KMS-11 (cell line): ENCODE results near the gene SCMH1.

Source experiments
- H2AFZ ChIP-seq: fragments of 200-600 bp; sonication (generic); 2 replicates; pipeline ENCODE4 v1.6.1; 2016; ENCODE audit warnings: antibody characterized with exemption, mixed run types, low read depth
- H3K27ac ChIP-seq: fragments of 200-600 bp; sonication (generic); 2 replicates; pipeline ENCODE4 v1.6.1; 2016; ENCODE audit warnings: mild to moderate bottlenecking, mixed run types
- H3K27me3 ChIP-seq: fragments of 200-600 bp; sonication (generic); 2 replicates; pipeline ENCODE4 v1.6.1; 2017; ENCODE audit warnings: mild to moderate bottlenecking, low read depth, mixed run types, moderate library complexity; ENCODE audit not compliant: insufficient read depth
- H3K36me3 ChIP-seq: fragments of 200-600 bp; sonication (generic); 2 replicates; pipeline ENCODE4 v1.6.1; 2017; ENCODE audit warnings: mild to moderate bottlenecking, mixed run types; ENCODE audit not compliant: insufficient read depth
- H3K4me1 ChIP-seq: fragments of 200-600 bp; sonication (generic); 2 replicates; pipeline ENCODE4 v1.6.1; 2016; ENCODE audit warnings: mild to moderate bottlenecking, low read depth, mixed run types; ENCODE audit not compliant: poor library complexity, severe bottlenecking
- H3K4me2 ChIP-seq: fragments of 200-600 bp; sonication (generic); 2 replicates; pipeline ENCODE4 v1.7.0; 2016; ENCODE audit warnings: mild to moderate bottlenecking, mixed run types
- H3K4me3 ChIP-seq: fragments of 200-600 bp; sonication (generic); IDR thresholded peaks from 2 replicates; pipeline ENCODE4 v1.6.1; 2017; ENCODE audit warnings: low read depth, low read length, mixed read lengths; ENCODE audit not compliant: insufficient read depth
- H3K79me2 ChIP-seq: fragments of 200-600 bp; sonication (generic); 2 replicates; pipeline ENCODE4 v1.6.1; 2016; ENCODE audit warnings: low read depth, mixed run types; ENCODE audit not compliant: insufficient read depth
- H3K9ac ChIP-seq: fragments of 200-600 bp; sonication (generic); 2 replicates; pipeline ENCODE4 v1.6.1; 2016; ENCODE audit warnings: mild to moderate bottlenecking, mixed run types
- H4K20me1 ChIP-seq: fragments of 200-600 bp; sonication (generic); 2 replicates; pipeline ENCODE4 v1.6.1; 2016; ENCODE audit warnings: mild to moderate bottlenecking, mixed run types; ENCODE audit not compliant: insufficient read depth
- CTCF ChIP-seq: fragments of 200-600 bp; sonication (generic); conservative IDR thresholded peaks from 2 replicates; pipeline ENCODE4 v1.6.1; 2017; ENCODE audit warnings: low read depth, mild to moderate bottlenecking, antibody characterized with exemption, low read length, moderate library complexity, mixed read lengths

Gene SCMH1

GRCh38 chr1:41281334-41281733, 39.2 kb upstream of the SCMH1 start:
- Histone ChIP-seq H3K27me3 (no peaks in the 10 kb centered on the region), H3K4me3 (no peak overlapping the region)

GRCh38 chr1:41280202-41281032, 38.3 kb upstream of the SCMH1 start:
- H4K20me1 ChIP-seq: no peaks in the 10 kb centered on the region
- TF ChIP-seq CTCF: no peak
- H2AFZ ChIP-seq: no peak overlapping the region
- H3K4me3 ChIP-seq: no peak overlapping the region
- no peak overlapping the region for H3K27ac ChIP-seq
- H3K9ac ChIP-seq: no peak overlapping the region
- no peaks in the 10 kb centered on the region for H3K4me1 ChIP-seq
- H3K79me2 ChIP-seq: no peaks in the 10 kb centered on the region
- no peak overlapping the region for H3K4me2 ChIP-seq
- no peaks in the 10 kb centered on the region for H3K27me3 ChIP-seq
- no peaks in the 10 kb centered on the region for H3K36me3 ChIP-seq

More at GRCh38 chr1:41281334-41281733, 39.2 kb upstream of the SCMH1 start:
- Histone ChIP-seq H4K20me1 (no peaks in the 10 kb centered on the region), H3K9ac (no peak overlapping the region), H3K4me2 (no peak overlapping the region), H3K27ac (no peak overlapping the region), H3K36me3 (no peaks in the 10 kb centered on the region), H3K79me2 (no peaks in the 10 kb centered on the region), H3K4me1 (no peaks in the 10 kb centered on the region), H2AFZ (no peak overlapping the region)
- no peak for TF ChIP-seq CTCF

GRCh38 chr1:41278076-41278475, 36.0 kb upstream of the SCMH1 start:
- no peak for TF ChIP-seq CTCF
- Histone ChIP-seq H4K20me1 (no peaks in the 10 kb centered on the region), H2AFZ (no peak overlapping the region), H3K27me3 (no peaks in the 10 kb centered on the region), H3K27ac (no peak overlapping the region), H3K36me3 (no peaks in the 10 kb centered on the region), H3K79me2 (no peaks in the 10 kb centered on the region), H3K9ac (no peak overlapping the region), H3K4me2 (no peak overlapping the region), H3K4me3 (no peak overlapping the region), H3K4me1 (no peaks in the 10 kb centered on the region)

GRCh38 chr1:41277371-41277975, 35.4 kb upstream of the SCMH1 start:
- Histone ChIP-seq H2AFZ (no peak overlapping the region), H3K27ac (no peak overlapping the region), H3K4me1 (no peaks in the 10 kb centered on the region), H3K27me3 (no peaks in the 10 kb centered on the region), H3K4me2 (no peak overlapping the region), H4K20me1 (no peaks in the 10 kb centered on the region), H3K36me3 (no peaks in the 10 kb centered on the region), H3K9ac (no peak overlapping the region), H3K4me3 (no peak overlapping the region), H3K79me2 (no peaks in the 10 kb centered on the region)
- TF ChIP-seq CTCF: no peak
